Measurements from ENCODE around the gene FEN1. TPM values are rescaled to one million over a fixed set of nuclear protein-coding genes. Genes with fewer than 3 reads are reported as not detected.

Gene FEN1
- total RNA-seq, 1 donor from 2014 or later = 13.8 TPM

- no peak for DNase-seq (ENCODE audit: low read depth)
- Histone ChIP-seq H3K9ac (ENCODE audit: low read length) (no peak overlapping the region), H3K4me3 (ENCODE audit: insufficient read depth, low read depth, low read length) (no peak overlapping the region), H3K9me3 (ENCODE audit: insufficient read depth, low read depth, low read length) (no peaks in the 10 kb centered on the region), H3K4me2 (ENCODE audit: low read length) (no peak overlapping the region), H3K27me3 (ENCODE audit: insufficient read depth, low read length) (no peaks in the 10 kb centered on the region), H3K79me2 (ENCODE audit: insufficient read depth, low read length) (peaks cover 51% of the 10 kb centered on the region), H3K4me1 (ENCODE audit: insufficient read depth, low read length) (peaks cover 5% of the 10 kb centered on the region), H4K20me1 (ENCODE audit: insufficient read depth, low read length) (peaks cover 10% of the 10 kb centered on the region), H3K36me3 (ENCODE audit: insufficient read depth, low read length) (peaks cover 24% of the 10 kb centered on the region), H3K27ac (ENCODE audit: low read depth, low read length) (no peak overlapping the region), H2AFZ (ENCODE audit: low read depth, low read length) (no peak overlapping the region)
- Mint-ChIP-seq H3K4me1 (ENCODE audit: low read depth, unreplicated experiment) (no peaks in the 10 kb centered on the region), H3K27ac (ENCODE audit: unreplicated experiment) (no peak overlapping the region), H3K27me3 (ENCODE audit: low read depth, unreplicated experiment) (no peaks in the 10 kb centered on the region), H3K4me3 (ENCODE audit: unreplicated experiment) (no peak overlapping the region), H3K9me3 (ENCODE audit: unreplicated experiment) (no peaks in the 10 kb centered on the region), H3K36me3 (ENCODE audit: low read depth, unreplicated experiment) (peaks cover 12% of the 10 kb centered on the region)
- no peak for TF ChIP-seq EZH2 (IDR thresholded peaks at IDR 0.05; ENCODE audit: insufficient read depth, low read length)
- TF ChIP-seq CTCF (IDR thresholded peaks at IDR 0.05; ENCODE audit: insufficient read depth, low read depth, low read length) = no peak
- FAIRE-seq = no peak
Observed at GRCh38 chr11:61799665-61800284, 7.1 kb downstream of the FEN1 start.

- TF ChIP-seq CTCF (IDR thresholded peaks at IDR 0.05; ENCODE audit: insufficient read depth, low read depth, low read length) (no peak), EZH2 (IDR thresholded peaks at IDR 0.05; ENCODE audit: insufficient read depth, low read length) (no peak)
- Histone ChIP-seq H3K9me3 (ENCODE audit: insufficient read depth, low read depth, low read length) (no peaks in the 10 kb centered on the region), H3K27me3 (ENCODE audit: insufficient read depth, low read length) (no peaks in the 10 kb centered on the region), H2AFZ (ENCODE audit: low read depth, low read length) (no peak overlapping the region), H3K27ac (ENCODE audit: low read depth, low read length) (no peak overlapping the region), H3K4me1 (ENCODE audit: insufficient read depth, low read length) (peaks cover 5% of the 10 kb centered on the region), H4K20me1 (ENCODE audit: insufficient read depth, low read length) (peaks cover 7% of the 10 kb centered on the region), H3K4me2 (ENCODE audit: low read length) (no peak overlapping the region), H3K9ac (ENCODE audit: low read length) (no peak overlapping the region), H3K4me3 (ENCODE audit: insufficient read depth, low read depth, low read length) (no peak overlapping the region), H3K36me3 (ENCODE audit: insufficient read depth, low read length) (peaks cover 31% of the 10 kb centered on the region), H3K79me2 (ENCODE audit: insufficient read depth, low read length) (peaks cover 43% of the 10 kb centered on the region)
- Mint-ChIP-seq H3K4me3 (ENCODE audit: unreplicated experiment) (no peak overlapping the region), H3K9me3 (ENCODE audit: unreplicated experiment) (no peaks in the 10 kb centered on the region), H3K27me3 (ENCODE audit: low read depth, unreplicated experiment) (no peaks in the 10 kb centered on the region), H3K4me1 (ENCODE audit: low read depth, unreplicated experiment) (no peaks in the 10 kb centered on the region), H3K27ac (ENCODE audit: unreplicated experiment) (no peak overlapping the region), H3K36me3 (ENCODE audit: low read depth, unreplicated experiment) (peaks cover 11% of the 10 kb centered on the region)
- DNase-seq (ENCODE audit: low read depth) (no peak), FAIRE-seq (no peak)
Observed at GRCh38 chr11:61800331-61801281, 7.9 kb downstream of the FEN1 start.
